HG03025 (cell line): Measurements from ENCODE around the gene SSX2IP.
"Not testable (repeated sequence)": the region's sequence is repeated elsewhere in the genome, so short reads cannot be mapped to it uniquely, and the experiment has no call there.

Experiments used
- ATAC-seq: cut with Tn5 transposase; IDR thresholded peaks from one replicate; pipeline ENCODE4 v1.9.1; 2021; ENCODE audit warnings: mild to moderate bottlenecking, moderate library complexity; ENCODE audit not compliant: unreplicated experiment, low FRiP score

Gene SSX2IP

GRCh38 chr1:84620720-84621313 lies 69.4 kb downstream of the SSX2IP start:
- peak; percentile 94 for ATAC-seq

DNA sequence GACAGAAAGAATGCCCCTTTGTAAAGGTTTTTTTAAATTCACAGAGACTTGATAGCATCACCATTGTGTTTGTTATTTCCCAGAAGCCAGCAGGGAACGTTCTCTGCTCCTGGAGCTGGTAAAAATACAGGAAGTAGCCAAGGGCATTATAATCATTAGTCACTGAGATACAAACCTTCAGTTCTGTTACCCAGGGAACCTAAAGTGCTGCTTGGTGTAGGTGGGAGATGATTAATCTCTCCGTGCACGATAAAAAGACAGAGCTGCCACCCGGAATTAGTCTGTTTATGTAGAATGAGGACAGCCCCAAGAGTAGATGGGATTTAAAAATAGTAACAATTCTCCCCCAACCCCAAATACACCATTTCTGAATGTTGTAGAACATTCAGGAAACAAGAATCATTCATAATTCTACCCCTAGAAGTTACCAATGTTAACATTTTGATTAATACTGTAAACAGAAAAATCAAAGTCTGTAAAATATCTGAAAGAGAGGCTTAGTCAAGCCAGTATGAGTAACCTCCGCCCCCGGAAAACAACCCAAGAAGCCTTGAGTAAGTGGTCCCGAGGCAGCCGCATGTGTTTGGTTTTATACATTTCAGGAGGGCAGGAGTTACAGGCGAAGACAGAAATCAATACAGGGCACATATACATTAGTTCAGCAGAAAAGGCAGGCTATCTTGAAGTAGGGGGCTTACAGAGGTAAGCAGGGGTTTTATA lies 70.7 kb downstream of the SSX2IP start:
- ATAC-seq = no peak

DNA sequence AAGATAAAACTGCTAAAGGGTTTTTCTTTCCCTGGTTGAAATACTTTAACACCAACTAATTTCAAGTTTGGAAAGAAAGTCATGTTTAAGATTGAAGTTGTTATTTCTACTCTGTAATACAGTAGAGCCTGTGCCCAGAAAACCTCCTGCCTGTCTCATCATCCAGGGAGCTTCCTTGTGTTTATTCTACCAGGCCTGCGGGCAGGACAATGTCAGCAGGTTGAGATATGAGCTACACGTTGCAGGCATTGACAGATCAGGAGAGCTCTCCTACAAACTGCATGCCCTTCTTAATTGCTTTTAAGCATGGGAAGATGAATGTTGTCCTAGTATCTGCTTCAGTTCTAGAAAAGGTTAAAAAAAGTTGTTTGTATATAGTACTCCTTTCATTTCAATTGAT lies 72.9 kb downstream of the SSX2IP start:
- no peak for ATAC-seq

- ATAC-seq = no peak
Observed at GRCh38 chr1:84615790-84616189, 74.5 kb downstream of the SSX2IP start.

DNA sequence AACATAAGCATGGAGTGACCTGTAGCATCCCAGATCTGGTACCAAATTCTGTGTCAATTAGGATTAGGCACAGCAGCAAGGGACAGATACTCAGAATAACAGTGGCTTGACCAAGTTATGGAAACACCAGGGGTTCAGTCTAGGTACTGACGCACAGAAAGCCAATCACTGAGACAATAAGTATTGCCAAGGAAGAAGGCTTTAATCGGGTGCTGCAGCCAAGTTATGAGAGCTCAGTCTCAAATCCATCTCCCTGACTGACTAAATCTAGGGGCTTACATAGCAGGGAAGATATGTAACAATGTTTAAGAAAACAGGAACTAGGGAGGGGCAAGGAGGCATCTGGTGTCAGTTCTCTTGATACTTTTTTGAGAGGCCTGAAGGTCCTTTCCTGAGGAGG lies 76.4 kb downstream of the SSX2IP start:
- no peak for ATAC-seq

- no peak for ATAC-seq
Observed at GRCh38 chr1:84613026-84613425, 77.2 kb downstream of the SSX2IP start.

GRCh38 chr1:84611796-84612195 lies 78.5 kb downstream of the SSX2IP start:
- no peak for ATAC-seq

DNA sequence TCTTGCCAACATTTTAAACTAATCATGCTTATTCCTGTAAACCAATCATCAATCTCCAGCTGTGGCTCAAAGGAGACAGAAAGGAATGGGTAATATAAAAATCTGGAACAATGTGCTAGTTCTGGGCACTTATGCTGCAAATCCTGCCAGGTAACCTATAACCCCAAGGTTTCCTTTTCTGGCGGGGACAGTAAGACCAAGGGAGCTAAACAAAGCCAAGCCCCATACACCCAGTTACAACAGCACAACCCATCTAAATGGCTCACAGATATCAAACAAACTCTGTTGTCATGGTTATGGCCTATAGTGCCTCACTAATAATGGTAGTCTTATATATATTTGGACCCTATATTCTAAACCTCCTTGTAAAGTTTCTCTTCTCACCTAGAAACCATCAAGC lies 79.2 kb downstream of the SSX2IP start:
- ATAC-seq = no peak

GRCh38 chr1:84606977-84607376 lies 83.3 kb downstream of the SSX2IP start:
- no peak for ATAC-seq

GRCh38 chr1:84605157-84605556 lies 85.1 kb downstream of the SSX2IP start:
- no peak for ATAC-seq

- ATAC-seq = no peak
Observed at GRCh38 chr1:84603941-84604830, 86.1 kb downstream of the SSX2IP start.

DNA sequence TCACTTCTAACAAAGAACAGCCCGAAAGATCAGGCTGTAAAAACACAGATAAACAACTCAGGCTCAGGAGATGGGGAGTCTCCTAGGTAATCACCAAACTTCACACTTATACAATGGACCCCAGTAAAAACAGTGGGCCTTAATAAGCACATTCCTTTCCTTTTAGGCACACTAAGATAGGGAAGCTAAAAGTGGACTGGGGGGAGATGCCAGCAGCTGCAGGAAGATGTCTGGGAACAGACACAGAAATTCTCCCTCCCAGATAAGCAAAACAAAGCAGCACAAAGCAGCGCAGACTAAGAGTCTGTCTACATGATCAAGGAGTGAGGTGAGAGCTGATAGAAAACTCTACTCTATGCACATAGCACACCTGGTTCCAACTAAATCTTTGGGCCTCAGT lies 87.0 kb downstream of the SSX2IP start:
- ATAC-seq = no peak

DNA sequence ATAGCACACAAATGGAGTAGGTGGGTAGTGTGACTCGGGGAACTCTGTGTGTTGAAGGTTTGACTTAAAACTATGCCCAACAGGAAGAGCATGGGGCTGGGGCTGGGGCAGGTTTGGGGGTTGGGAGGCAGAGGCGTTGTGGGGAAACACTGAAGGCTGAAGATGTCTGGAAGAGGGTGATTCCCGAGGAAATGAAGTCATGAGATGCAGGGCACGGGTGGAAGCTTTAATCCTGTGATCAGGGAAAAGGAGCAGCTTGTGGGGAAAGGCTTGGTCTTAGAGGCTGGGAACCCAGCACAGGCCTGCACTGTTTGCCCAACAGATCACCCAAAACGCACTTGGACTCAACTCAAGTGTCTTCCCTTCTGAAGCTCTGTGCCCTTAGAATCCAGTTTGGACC lies 89.5 kb downstream of the SSX2IP start:
- no peak for ATAC-seq

GRCh38 chr1:84598846-84599741 lies 91.2 kb downstream of the SSX2IP start:
- ATAC-seq = peak; percentile 81

DNA sequence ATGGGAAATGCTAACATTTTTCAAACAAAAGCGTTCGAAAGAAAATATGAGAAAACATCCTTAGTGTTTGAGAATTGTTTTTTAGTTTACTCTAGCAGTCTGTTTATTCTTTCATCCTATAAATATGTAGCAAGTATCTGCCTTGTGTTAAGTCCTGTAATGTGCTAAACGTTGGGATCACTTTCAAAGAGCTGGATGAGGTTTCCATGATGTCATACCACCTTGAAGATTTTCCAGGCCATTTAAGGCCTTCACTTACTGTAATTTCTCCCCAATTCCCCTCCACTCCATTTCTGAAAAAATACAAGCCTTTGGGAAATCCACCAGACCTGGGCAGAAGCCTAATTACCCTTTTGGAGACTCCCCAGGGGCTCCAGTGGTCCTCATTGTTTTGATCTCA lies 91.8 kb downstream of the SSX2IP start:
- no peak for ATAC-seq

DNA sequence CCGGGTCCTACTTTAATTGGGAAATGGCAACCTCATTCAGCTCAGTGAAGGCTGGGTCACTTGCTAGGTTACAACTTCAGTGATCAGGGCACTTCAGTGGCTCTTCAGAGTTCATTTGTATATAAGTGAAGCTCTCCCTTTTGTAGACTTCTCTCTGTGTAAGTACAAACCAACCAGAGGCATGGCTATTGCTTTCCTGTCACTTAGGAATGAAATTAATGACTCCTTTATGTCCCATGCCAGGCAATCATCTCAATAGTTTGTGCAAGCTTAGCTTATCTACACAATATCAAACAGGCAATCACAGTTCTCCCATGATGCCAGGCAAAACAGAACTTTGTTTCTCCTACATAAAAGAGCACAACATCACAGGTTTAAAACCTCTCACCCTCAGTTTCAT lies 93.2 kb downstream of the SSX2IP start:
- ATAC-seq = no peak

- ATAC-seq = not testable (repeated sequence)
Observed at GRCh38 chr1:84594959-84595358, 95.3 kb downstream of the SSX2IP start.
